Lung microvascular endothelial cell (primary cell): Measurements from ENCODE around the gene GDI2. TPM values are rescaled to one million over a fixed set of nuclear protein-coding genes. Genes with fewer than 3 reads are reported as not detected.
"Not testable (repeated sequence)": the region's sequence is repeated elsewhere in the genome, so short reads cannot be mapped to it uniquely, and the experiment has no call there.

Experiments used
- DNase-seq, 2 donors: peaks; one replicate each; pipeline versions ENCODE4 v3.0.0 to v3.0.0-alpha.2; 2010; ENCODE audit warnings: low read depth in 2 of 2
- total RNA-seq: library from RNA; depleted of rRNA; stranded (reverse); fragments of >200 nt; gene quantifications from 2 replicates; pipeline ENCODE4 v1.2.1, GENCODE V29; 2014

Gene GDI2
- 356 and 386 TPM in 2 replicates for total RNA-seq

DNA sequence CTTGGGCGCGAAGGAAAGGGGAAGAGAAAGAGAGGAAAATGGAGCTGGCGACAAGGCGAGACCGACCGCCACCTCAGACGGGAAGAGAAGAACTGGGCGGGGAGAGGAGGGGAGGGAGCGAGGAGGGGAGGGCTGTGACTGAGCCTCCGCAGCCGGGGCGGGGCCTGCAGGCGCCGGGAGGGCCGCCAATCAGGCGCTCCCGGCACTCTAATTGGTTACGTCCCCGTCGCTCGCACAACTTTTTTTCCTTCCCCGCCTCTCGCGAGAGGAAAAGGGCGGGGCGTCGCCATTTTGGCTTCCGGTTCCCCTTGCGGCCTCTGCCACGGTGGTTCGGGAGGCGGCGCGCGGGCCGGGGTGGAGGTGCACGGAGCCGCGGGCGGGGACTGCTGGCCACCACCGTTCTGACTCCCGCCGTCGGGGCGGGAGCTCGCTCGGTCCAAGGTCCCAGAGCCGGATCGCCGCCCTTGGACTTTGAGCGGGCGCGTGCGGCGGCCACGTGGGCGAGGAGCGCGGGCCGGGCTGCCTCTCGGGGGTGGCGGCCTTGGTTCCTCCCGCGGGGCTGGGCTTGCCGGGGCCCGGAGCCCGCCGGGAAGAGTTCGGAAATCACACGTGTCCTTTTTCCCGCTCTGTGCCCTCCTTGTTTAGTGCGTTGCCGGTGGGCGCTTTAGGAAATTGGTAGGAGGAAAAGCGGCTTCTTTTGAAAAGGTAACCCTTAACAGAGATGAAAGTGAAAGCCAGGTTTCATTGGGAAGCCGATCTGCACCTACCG lies at the start of gene GDI2:
TSS of gene GDI2 (minus strand) at position 94 of the 769 bp plus-strand sequence. CDS start 176 bp downstream, outside the sequence.
- DNase-seq: peak; percentile 96 to 97

- DNase-seq: no peak
Observed at GRCh38 chr10:5862360-5862961, 49.2 kb upstream of the GDI2 start.

DNA sequence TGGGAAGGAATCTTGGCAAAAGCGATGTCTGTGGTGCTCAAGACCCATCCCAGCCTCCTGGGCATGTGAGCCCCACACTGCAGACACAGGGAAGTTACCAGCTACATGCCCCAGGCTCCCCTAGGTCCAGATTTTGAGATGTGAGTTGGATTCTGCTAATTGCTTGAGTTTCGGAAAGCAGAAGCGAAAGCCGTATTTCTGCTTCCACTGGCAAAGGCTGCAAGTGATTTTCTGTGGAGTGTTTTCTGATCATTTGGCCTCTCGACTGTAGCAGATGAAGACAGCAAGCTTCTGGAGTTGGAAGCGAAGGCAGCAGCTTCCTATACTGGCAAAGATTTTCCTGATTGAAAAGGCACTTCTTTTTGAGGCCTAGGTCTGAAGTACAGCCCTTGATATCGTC lies 46.8 kb upstream of the GDI2 start:
- no peak for DNase-seq

GRCh38 chr10:5858811-5859210 lies 45.6 kb upstream of the GDI2 start:
- no peak for DNase-seq

- DNase-seq: no peak
Observed at GRCh38 chr10:5856701-5857004, 43.4 kb upstream of the GDI2 start.

- no peak for DNase-seq
Observed at GRCh38 chr10:5855979-5856700, 42.9 kb upstream of the GDI2 start.

- DNase-seq: no peak
Observed at GRCh38 chr10:5854131-5854475, 40.9 kb upstream of the GDI2 start.

DNA sequence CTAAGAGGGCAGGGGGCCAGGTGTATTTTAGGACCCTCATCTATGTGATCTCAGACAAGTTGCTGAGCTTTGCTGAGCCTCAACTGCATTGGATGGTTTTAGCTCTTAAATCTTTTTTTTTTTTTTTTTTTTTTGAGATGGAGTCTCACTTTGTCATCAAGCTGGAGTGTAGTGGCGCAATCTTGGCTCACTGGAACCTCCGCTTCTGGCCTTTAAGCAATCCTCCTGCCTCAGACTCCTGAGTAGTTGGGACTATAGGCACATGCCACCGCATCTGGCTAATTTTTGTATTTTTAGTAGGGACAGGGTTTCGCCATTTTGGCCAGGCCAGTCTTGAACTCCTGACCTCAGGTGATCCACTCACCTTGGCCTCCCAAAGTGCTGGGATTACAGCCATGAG lies 33.4 kb upstream of the GDI2 start:
- not testable (repeated sequence) for DNase-seq

GRCh38 chr10:5844345-5845055 lies 31.3 kb upstream of the GDI2 start:
- no peak for DNase-seq

GRCh38 chr10:5843686-5844344 lies 30.6 kb upstream of the GDI2 start:
- no peak for DNase-seq

GRCh38 chr10:5841965-5842364 lies 28.7 kb upstream of the GDI2 start:
- DNase-seq: no peak

GRCh38 chr10:5840314-5841307 lies 27.4 kb upstream of the GDI2 start:
- peak; percentile 15 to 23 for DNase-seq

GRCh38 chr10:5836181-5836580 lies 22.9 kb upstream of the GDI2 start:
- DNase-seq: not testable (repeated sequence)

GRCh38 chr10:5835446-5836095 lies 22.3 kb upstream of the GDI2 start:
- no peak for DNase-seq

- no peak for DNase-seq
Observed at GRCh38 chr10:5833814-5834213, 20.6 kb upstream of the GDI2 start.

DNA sequence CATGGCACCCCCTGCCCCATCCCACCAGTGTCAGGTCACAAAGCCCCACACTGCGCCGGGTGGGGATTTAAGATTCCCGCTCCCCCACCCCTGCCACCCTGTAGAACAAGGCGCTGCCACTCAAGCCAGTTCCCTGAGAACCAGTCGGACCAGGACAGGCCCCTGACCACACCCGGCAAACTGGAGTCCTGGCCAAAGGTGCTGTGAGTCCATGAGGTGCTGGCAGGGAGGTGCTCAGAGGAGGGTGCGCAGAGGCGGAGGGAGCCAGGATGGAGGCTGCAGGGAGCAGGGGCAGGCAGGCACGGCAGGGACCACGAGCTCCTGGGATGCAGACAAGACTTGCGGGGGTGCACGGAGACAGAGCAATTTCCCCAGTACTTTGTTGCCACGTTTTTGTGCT lies 19.7 kb upstream of the GDI2 start:
- no peak for DNase-seq

GRCh38 chr10:5831446-5831782 lies 18.2 kb upstream of the GDI2 start:
- DNase-seq: no peak

DNA sequence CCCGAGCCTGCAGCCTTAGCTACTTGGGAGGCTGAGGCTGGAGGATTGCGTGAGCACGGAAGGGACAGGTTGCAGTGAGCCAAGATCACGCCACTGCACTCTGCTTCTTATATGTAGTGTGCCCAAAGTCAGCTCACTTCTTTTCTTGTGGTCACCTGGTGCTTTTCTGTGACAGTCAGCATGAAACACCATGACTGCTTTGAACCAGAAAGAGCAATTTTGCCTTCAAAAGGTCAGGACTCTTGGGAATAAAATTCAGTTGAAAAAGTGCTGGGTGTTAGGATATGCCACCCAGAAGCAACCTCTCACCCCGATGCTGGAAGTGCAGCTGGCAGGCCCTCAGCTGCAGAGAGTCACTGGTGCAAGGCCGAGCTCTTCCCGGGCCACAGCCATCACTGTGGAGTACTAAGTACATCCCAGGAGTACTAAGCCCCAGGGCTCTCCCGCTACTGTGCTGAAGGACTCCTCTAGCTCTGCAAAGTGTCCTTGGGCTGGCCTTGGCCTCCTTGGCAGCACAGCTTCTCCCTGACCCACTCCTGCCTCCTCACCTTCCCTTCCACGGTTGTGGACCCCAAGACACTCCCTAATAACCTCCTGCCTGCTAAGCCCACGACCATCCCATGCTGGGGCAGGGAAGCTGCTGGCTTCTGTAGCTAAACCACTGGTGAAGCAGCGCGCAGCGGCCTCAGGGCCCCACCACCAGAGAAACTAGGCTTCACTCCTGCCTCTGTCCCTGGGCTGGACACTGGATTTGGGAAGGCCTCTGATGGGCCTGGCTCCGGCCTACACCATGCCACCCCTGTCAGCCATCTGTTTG lies 17.6 kb upstream of the GDI2 start:
- no peak for DNase-seq

DNA sequence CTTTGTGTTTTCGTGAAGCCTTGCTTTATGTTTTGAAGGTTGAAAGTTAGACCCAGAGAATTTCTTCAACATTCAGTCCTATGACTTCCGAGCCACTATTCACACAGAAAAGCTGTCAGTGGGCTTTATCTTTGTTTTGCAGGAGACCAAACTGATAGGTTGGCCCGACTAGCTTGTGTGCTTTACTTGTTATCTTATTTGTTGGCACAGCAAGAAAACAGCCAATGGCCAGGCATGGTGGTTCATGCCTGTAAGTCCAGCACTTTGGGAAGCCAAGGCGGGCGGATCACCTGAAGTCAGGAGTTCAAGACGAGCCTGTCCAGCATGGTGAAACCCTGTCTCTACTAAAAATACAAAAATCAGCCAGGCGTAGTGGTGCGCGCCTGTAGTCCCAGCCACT lies 16.0 kb upstream of the GDI2 start:
- DNase-seq: no peak
